Stimulated activated CD4-positive, alpha-beta T cell treated with anti-CD3 and anti-CD28 coated beads, Interleukin-12 subunit alpha, Interleukin-12 subunit beta, amount 100 ng/mL, for 48 hours (primary cell): ENCODE measurements around the gene TXNDC5.

ENCODE experiments used
- DNase-seq, 3 donors: peaks; one replicate each; pipeline ENCODE4 v3.0.0-alpha.2; 2020; ENCODE audit warnings: low read depth in 2 of 3, low spot score in 1 of 3

Gene TXNDC5

GRCh38 chr6:7910654-7911344, at the start of gene TXNDC5:
Gene TXNDC5 (minus strand): TSS chr6:7910788. CDS start chr6:7910776, 12 bp downstream.
- DNase-seq: peak; percentile 20 to 72 (median 47)

GRCh38 chr6:7960141-7960540, 49.6 kb upstream of the TXNDC5 start:
- no peak for DNase-seq

GRCh38 chr6:7959453-7959852, 48.9 kb upstream of the TXNDC5 start:
- DNase-seq: no peak

GRCh38 chr6:7958464-7958863, 47.9 kb upstream of the TXNDC5 start:
- DNase-seq: no peak

GRCh38 chr6:7956257-7956656, 45.7 kb upstream of the TXNDC5 start:
- no peak for DNase-seq

- DNase-seq: no peak
These were observed 44.1 kb upstream of the TXNDC5 start for GRCh38 chr6:7954477-7955200.

- DNase-seq: no peak
These were observed 43.2 kb upstream of the TXNDC5 start for GRCh38 chr6:7953753-7954152.

GRCh38 chr6:7939864-7940228, 29.3 kb upstream of the TXNDC5 start:
- DNase-seq: no peak

- DNase-seq: no peak
These were observed 28.7 kb upstream of the TXNDC5 start for GRCh38 chr6:7939184-7939863.

- DNase-seq: no peak
These were observed 28.1 kb upstream of the TXNDC5 start for GRCh38 chr6:7938562-7939183.

- DNase-seq: no peak
These were observed 23.2 kb upstream of the TXNDC5 start for GRCh38 chr6:7933794-7934193.

GRCh38 chr6:7932625-7933024, 22.0 kb upstream of the TXNDC5 start:
- DNase-seq: no peak

- DNase-seq: no peak
These were observed 14.3 kb upstream of the TXNDC5 start for GRCh38 chr6:7924867-7925266.

- no peak for DNase-seq
These were observed 12.0 kb upstream of the TXNDC5 start for GRCh38 chr6:7922596-7922995.

GRCh38 chr6:7921632-7922092, 11.1 kb upstream of the TXNDC5 start:
- no peak for DNase-seq

- DNase-seq: no peak
These were observed 10.5 kb upstream of the TXNDC5 start for GRCh38 chr6:7921046-7921445.

- DNase-seq: no peak
These were observed 9.8 kb upstream of the TXNDC5 start for GRCh38 chr6:7920425-7920824.

- peak in 2 of 3 donors; percentile 37 to 38 for DNase-seq
These were observed 9.3 kb upstream of the TXNDC5 start for GRCh38 chr6:7919871-7920270.

- DNase-seq: no peak
These were observed 7.8 kb upstream of the TXNDC5 start for GRCh38 chr6:7918403-7918802.

- no peak for DNase-seq
These were observed 7.1 kb upstream of the TXNDC5 start for GRCh38 chr6:7917729-7918128.

GRCh38 chr6:7916959-7917358, 6.4 kb upstream of the TXNDC5 start:
- no peak for DNase-seq
